SJCRH30 (cell line): Measurements from ENCODE around the gene NPB. TPM values are rescaled to one million over a fixed set of nuclear protein-coding genes. Genes with fewer than 3 reads are reported as not detected.

Source experiments
- DNase-seq, 2 experiments: peaks; one replicate each; pipeline ENCODE4 v3.0.0-alpha.2; 2015 to 2020
- H3K27ac ChIP-seq: fragments of 250-450 bp; sonication (Bioruptor Pico); 2 replicates; pipeline ENCODE4 v1.5.1; 2020; ENCODE audit warnings: mild to moderate bottlenecking, moderate library complexity
- H3K27me3 ChIP-seq: fragments of 250-450 bp; sonication (Bioruptor Pico); 2 replicates; pipeline ENCODE4 v1.5.1; 2020; ENCODE audit warnings: mild to moderate bottlenecking, moderate library complexity
- H3K36me3 ChIP-seq: fragments of 250-450 bp; sonication (Bioruptor Pico); 2 replicates; pipeline ENCODE4 v1.5.1; 2020; ENCODE audit warnings: mild to moderate bottlenecking, moderate library complexity
- H3K4me1 ChIP-seq: fragments of 250-450 bp; sonication (Bioruptor Pico); 2 replicates; pipeline ENCODE4 v1.5.1; 2020; ENCODE audit warnings: mild to moderate bottlenecking, moderate library complexity
- H3K4me3 ChIP-seq: fragments of 250-450 bp; sonication (Bioruptor Pico); 2 replicates; pipeline ENCODE4 v1.5.1; 2020; ENCODE audit warnings: mild to moderate bottlenecking, moderate library complexity
- H3K9me3 ChIP-seq: fragments of 250-450 bp; sonication (Bioruptor Pico); replicated peaks from 2 replicates; pipeline ENCODE4 v1.5.1; 2020; ENCODE audit warnings: mild to moderate bottlenecking, moderate library complexity
- total RNA-seq: library from RNA; depleted of rRNA; stranded (reverse); fragments of >200 nt; shearing (Covaris generic); gene quantifications from 2 replicates; pipeline ENCODE4 v1.2.3, GENCODE V29; 2014

Gene NPB
- total RNA-seq, 1 experiment from 2014 or later, result 3.8 TPM

GRCh38 chr17:81928544-81929252, 26.7 kb downstream of the NPB start:
- H3K4me1 ChIP-seq, result peaks cover 8% of the 10 kb centered on the region
- no peaks in the 10 kb centered on the region for H3K27me3 ChIP-seq
- peak overlapping the region; percentile 82 for H3K4me3 ChIP-seq
- H3K36me3 ChIP-seq, result no peaks in the 10 kb centered on the region
- H3K27ac ChIP-seq, result no peak overlapping the region
- no peak for DNase-seq
- H3K9me3 ChIP-seq, result no peaks in the 10 kb centered on the region

DNA sequence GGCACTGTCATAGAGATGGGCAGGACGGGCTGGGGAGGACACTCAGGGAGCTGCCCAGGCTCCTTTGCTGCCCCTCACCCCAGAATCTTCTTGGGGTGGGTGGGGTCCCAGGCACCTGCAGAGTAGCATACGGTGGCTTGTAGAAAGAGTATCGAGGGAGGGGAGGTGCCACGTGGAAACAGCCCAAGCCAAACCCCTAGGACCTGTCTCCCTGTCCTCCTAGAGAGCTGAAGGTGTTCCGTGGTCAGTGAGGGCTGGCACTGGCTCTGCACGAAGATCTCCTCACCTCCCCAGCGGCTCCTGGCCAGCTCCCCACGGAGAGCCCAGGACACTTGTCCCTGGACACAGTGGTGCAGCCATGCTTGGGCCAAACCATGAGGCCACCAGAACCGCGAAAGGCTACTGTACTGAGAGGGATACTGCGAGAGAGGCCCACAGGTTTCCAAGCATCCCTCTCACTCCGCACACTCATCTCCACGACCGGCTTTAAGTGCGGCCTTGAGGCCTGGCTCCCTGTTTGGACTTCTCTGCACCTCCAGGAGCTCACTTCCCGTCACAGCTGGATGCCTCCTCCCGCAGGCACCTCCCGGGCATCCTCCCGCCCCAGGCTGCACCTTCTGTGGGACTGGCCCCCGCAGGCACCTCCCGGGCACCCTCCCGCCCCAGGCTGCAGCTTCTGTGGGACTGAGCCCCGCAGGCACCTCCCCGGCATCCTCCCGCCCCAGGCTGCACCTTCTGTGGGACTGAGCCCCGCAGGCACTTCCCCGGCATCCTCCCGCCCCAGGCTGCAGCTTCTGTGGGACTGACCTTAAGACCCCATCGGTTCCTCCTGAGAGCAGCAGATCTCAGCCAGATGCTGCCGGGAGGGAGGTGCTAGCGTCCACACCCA, 27.5 kb downstream of the NPB start:
- no peak for DNase-seq
- Histone ChIP-seq H3K27me3 (no peaks in the 10 kb centered on the region), H3K36me3 (no peaks in the 10 kb centered on the region), H3K4me3 (no peak overlapping the region), H3K9me3 (no peaks in the 10 kb centered on the region), H3K27ac (no peak overlapping the region), H3K4me1 (peaks cover 8% of the 10 kb centered on the region)

- Histone ChIP-seq H3K4me1 (peaks cover 8% of the 10 kb centered on the region), H3K9me3 (no peaks in the 10 kb centered on the region), H3K36me3 (no peaks in the 10 kb centered on the region), H3K4me3 (no peak overlapping the region), H3K27me3 (no peaks in the 10 kb centered on the region), H3K27ac (no peak overlapping the region)
- no peak for DNase-seq
Observed at GRCh38 chr17:81930142-81931125, 28.4 kb downstream of the NPB start.

GRCh38 chr17:81931189-81931556, 29.1 kb downstream of the NPB start:
- H3K9me3 ChIP-seq, result no peaks in the 10 kb centered on the region
- no peak for DNase-seq
- H3K4me1 ChIP-seq, result peaks cover 8% of the 10 kb centered on the region
- H3K36me3 ChIP-seq, result no peaks in the 10 kb centered on the region
- H3K27me3 ChIP-seq, result no peaks in the 10 kb centered on the region
- no peak overlapping the region for H3K4me3 ChIP-seq
- H3K27ac ChIP-seq, result no peak overlapping the region

DNA sequence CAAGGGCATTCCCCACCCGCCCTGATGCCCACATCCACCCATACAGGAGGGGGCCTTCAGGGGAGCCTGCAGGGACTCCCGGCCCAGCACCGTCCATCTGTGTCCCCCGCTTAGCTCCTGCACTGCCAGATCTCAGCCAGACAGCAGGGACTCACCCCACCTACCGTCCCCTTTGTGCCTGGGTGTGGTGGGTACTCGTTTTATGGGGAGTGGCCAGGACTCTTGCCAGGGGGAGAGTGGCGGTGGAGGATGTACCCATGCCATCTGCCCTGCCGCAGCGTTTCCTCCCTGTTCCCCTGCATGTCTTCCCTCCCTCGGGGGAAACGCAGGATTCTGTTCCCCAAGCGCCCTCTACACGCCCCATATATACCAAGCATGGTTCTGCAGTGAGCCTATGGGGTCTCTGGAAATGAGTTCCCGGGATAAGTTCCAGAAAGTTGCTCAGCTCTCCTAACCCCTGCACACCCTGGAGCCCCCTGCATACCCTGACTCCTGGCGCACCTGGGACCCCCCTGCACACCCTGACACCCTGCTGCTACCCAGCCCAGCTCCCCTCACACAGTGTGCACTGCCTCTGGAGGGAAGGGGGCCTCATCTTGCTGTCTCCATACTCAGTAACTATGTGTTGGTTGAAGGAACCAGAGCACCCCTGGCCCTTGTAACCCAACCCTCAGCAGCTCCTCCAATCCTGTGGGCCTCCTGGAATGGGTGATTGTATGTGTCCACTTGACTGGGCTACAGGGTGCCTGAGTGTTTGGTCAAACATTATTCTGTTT, 29.7 kb downstream of the NPB start:
- no peaks in the 10 kb centered on the region for H3K27me3 ChIP-seq
- no peak overlapping the region for H3K27ac ChIP-seq
- H3K9me3 ChIP-seq, result no peaks in the 10 kb centered on the region
- H3K36me3 ChIP-seq, result no peaks in the 10 kb centered on the region
- DNase-seq, result no peak
- no peak overlapping the region for H3K4me3 ChIP-seq
- H3K4me1 ChIP-seq, result peaks cover 8% of the 10 kb centered on the region

- peaks cover 8% of the 10 kb centered on the region for H3K4me1 ChIP-seq
Observed at GRCh38 chr17:81932333-81932983, 30.4 kb downstream of the NPB start.

GRCh38 chr17:81933178-81933699, 31.2 kb downstream of the NPB start:
- Histone ChIP-seq H3K4me3 (no peak overlapping the region), H3K9me3 (no peaks in the 10 kb centered on the region), H3K4me1 (peaks cover 8% of the 10 kb centered on the region), H3K27me3 (no peaks in the 10 kb centered on the region), H3K27ac (no peak overlapping the region), H3K36me3 (no peaks in the 10 kb centered on the region)
- DNase-seq, result no peak

More at GRCh38 chr17:81932333-81932983, 30.4 kb downstream of the NPB start:
- H3K27ac ChIP-seq, result no peak overlapping the region
- H3K36me3 ChIP-seq, result no peaks in the 10 kb centered on the region
- DNase-seq, result no peak
- H3K27me3 ChIP-seq, result no peaks in the 10 kb centered on the region
- no peaks in the 10 kb centered on the region for H3K9me3 ChIP-seq
- no peak overlapping the region for H3K4me3 ChIP-seq

- no peaks in the 10 kb centered on the region for H3K27me3 ChIP-seq
- no peak overlapping the region for H3K27ac ChIP-seq
- H3K9me3 ChIP-seq, result no peaks in the 10 kb centered on the region
- H3K36me3 ChIP-seq, result no peaks in the 10 kb centered on the region
- DNase-seq, result no peak
- H3K4me1 ChIP-seq, result no peaks in the 10 kb centered on the region
- no peak overlapping the region for H3K4me3 ChIP-seq
Observed at GRCh38 chr17:81934098-81934757, 32.2 kb downstream of the NPB start.

- Histone ChIP-seq H3K9me3 (no peaks in the 10 kb centered on the region), H3K27ac (no peak overlapping the region), H3K36me3 (no peaks in the 10 kb centered on the region), H3K27me3 (no peaks in the 10 kb centered on the region), H3K4me3 (no peak overlapping the region), H3K4me1 (no peaks in the 10 kb centered on the region)
- no peak for DNase-seq
Observed at GRCh38 chr17:81934850-81935708, 33.0 kb downstream of the NPB start.

DNA sequence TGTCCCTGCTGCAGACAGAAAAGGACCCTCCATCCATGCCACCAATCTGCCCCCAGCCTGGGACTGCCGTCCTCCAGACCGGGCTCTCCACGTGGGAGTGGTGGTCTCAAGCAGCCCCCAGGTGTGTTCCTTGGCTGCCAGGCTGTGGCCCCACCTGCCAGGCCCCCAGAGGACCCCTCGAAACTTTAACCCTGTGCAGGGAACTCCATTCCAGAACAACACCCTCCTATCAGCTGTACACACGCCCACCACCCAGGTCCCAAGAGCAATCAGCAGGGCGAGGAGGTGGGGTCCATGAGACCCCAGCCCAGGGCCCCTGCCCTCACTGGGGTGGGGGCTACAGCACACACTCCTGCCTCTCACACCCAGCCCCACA, 33.7 kb downstream of the NPB start:
- Histone ChIP-seq H3K36me3 (no peaks in the 10 kb centered on the region), H3K4me3 (no peak overlapping the region), H3K27me3 (no peaks in the 10 kb centered on the region), H3K27ac (no peak overlapping the region), H3K4me1 (peaks cover 2% of the 10 kb centered on the region; the same call in 1 of the 2 replicates), H3K9me3 (no peaks in the 10 kb centered on the region)
- no peak for DNase-seq

GRCh38 chr17:81939218-81939617, 37.2 kb downstream of the NPB start:
- Histone ChIP-seq H3K27ac (no peak overlapping the region), H3K4me1 (peaks cover 29% of the 10 kb centered on the region), H3K27me3 (no peaks in the 10 kb centered on the region), H3K36me3 (no peaks in the 10 kb centered on the region), H3K9me3 (no peaks in the 10 kb centered on the region), H3K4me3 (no peak overlapping the region)
- DNase-seq, result no peak

- Histone ChIP-seq H3K36me3 (no peaks in the 10 kb centered on the region), H3K27me3 (no peaks in the 10 kb centered on the region), H3K4me3 (no peak overlapping the region), H3K27ac (no peak overlapping the region), H3K9me3 (no peaks in the 10 kb centered on the region), H3K4me1 (peaks cover 34% of the 10 kb centered on the region)
- no peak for DNase-seq
Observed at GRCh38 chr17:81939881-81940385, 37.9 kb downstream of the NPB start.
